Activated CD8-positive, alpha-beta memory T cell treated with anti-CD3 and anti-CD28 coated beads, Interleukin-2, amount 50 U/mL, for 4 hours (primary cell): ENCODE measurements around the gene SPATA12.

Experiments
- DNase-seq: peaks from one replicate; pipeline ENCODE4 v3.0.0-alpha.2; 2020

SPATA12 gene

GRCh38 chr3:57060089-57060821 is at the start of gene SPATA12:
TSS of gene SPATA12 (plus strand) at chr3:57060664. CDS start at chr3:57073695, 13,031 bp downstream.
- no peak for DNase-seq

GRCh38 chr3:57011022-57011421 is 49.4 kb upstream of the SPATA12 start:
- no peak for DNase-seq

GRCh38 chr3:57012847-57013246 is 47.6 kb upstream of the SPATA12 start:
- DNase-seq = no peak

- no peak for DNase-seq
Observed at GRCh38 chr3:57015350-57015729, 45.1 kb upstream of the SPATA12 start.

- no peak for DNase-seq
Observed at GRCh38 chr3:57015912-57016311, 44.6 kb upstream of the SPATA12 start.

- no peak for DNase-seq
Observed at GRCh38 chr3:57017459-57017845, 43.0 kb upstream of the SPATA12 start.

- no peak for DNase-seq
Observed at GRCh38 chr3:57018246-57018645, 42.2 kb upstream of the SPATA12 start.

GRCh38 chr3:57019057-57019456 is 41.4 kb upstream of the SPATA12 start:
- DNase-seq = no peak

GRCh38 chr3:57025237-57025636 is 35.2 kb upstream of the SPATA12 start:
- DNase-seq = no peak

- no peak for DNase-seq
Observed at GRCh38 chr3:57026944-57027343, 33.5 kb upstream of the SPATA12 start.

- DNase-seq = no peak
Observed at GRCh38 chr3:57029383-57029782, 31.1 kb upstream of the SPATA12 start.

GRCh38 chr3:57029924-57030323 is 30.5 kb upstream of the SPATA12 start:
- DNase-seq = no peak

- no peak for DNase-seq
Observed at GRCh38 chr3:57030721-57031120, 29.7 kb upstream of the SPATA12 start.

GRCh38 chr3:57031631-57032541 is 28.6 kb upstream of the SPATA12 start:
- no peak for DNase-seq

GRCh38 chr3:57036952-57037351 is 23.5 kb upstream of the SPATA12 start:
- no peak for DNase-seq

- DNase-seq = no peak
Observed at GRCh38 chr3:57038466-57039164, 21.8 kb upstream of the SPATA12 start.

GRCh38 chr3:57041674-57042073 is 18.8 kb upstream of the SPATA12 start:
- DNase-seq = no peak

- no peak for DNase-seq
Observed at GRCh38 chr3:57043518-57043917, 16.9 kb upstream of the SPATA12 start.

GRCh38 chr3:57046101-57046765 is 14.2 kb upstream of the SPATA12 start:
- no peak for DNase-seq

GRCh38 chr3:57048052-57048671 is 12.3 kb upstream of the SPATA12 start:
- no peak for DNase-seq

- DNase-seq = no peak
Observed at GRCh38 chr3:57048728-57049127, 11.7 kb upstream of the SPATA12 start.

- no peak for DNase-seq
Observed at GRCh38 chr3:57052662-57053061, 7.8 kb upstream of the SPATA12 start.
